ENCODE results near the gene RNF182. TPM values are rescaled to one million over a fixed set of nuclear protein-coding genes. Genes with fewer than 3 reads are reported as not detected.

RNF182 gene
- total RNA-seq, 4 donors from 2014 or later = not detected

- no peak overlapping the region for H3K27ac ChIP-seq
- peaks cover 49% of the 10 kb centered on the region for H3K27me3 ChIP-seq
- no peak for DNase-seq
- H3K36me3 ChIP-seq = no peaks in the 10 kb centered on the region
- no peak for TF ChIP-seq EP300 (IDR thresholded peaks at IDR 0.05; ENCODE audit: low read depth)
- TF ChIP-seq POLR2A (IDR thresholded peaks at IDR 0.05) = no peak
- no peak for TF ChIP-seq CTCF (IDR thresholded peaks at IDR 0.05)
- no peak for TF ChIP-seq POLR2AphosphoS5 (IDR thresholded peaks at IDR 0.05)
- no peak overlapping the region for H3K4me3 ChIP-seq
- WGBS, 2 donors (ENCODE audit: low coverage in 1 of 2) = 49 to 79% methylated on average over 5 to 7 of the region's 7 CpGs
- no peaks in the 10 kb centered on the region for H3K4me1 ChIP-seq
- H3K9me3 ChIP-seq = no peaks in the 10 kb centered on the region
- intact Hi-C loops (cut with DNase I; ENCODE audit: low total_unique reads) (no loop called here), in situ Hi-C loops (cut with MboI; ENCODE audit: low pct_ligation_motif_present in 1 of 4, low pct_unique_long_range_greater_than_20kb in 1 of 4, low sequenced_read_pairs in 3 of 4) (no loop called here)
Measured at GRCh38 chr6:13989496-13990144, 64.9 kb downstream of the RNF182 start.

- Histone ChIP-seq H3K4me3 (no peak overlapping the region), H3K27ac (no peak overlapping the region), H3K36me3 (no peaks in the 10 kb centered on the region), H3K4me1 (no peaks in the 10 kb centered on the region), H3K27me3 (peaks cover 42% of the 10 kb centered on the region), H3K9me3 (no peaks in the 10 kb centered on the region)
- intact Hi-C loops (cut with DNase I; ENCODE audit: low total_unique reads) (no loop called here), in situ Hi-C loops (cut with MboI; ENCODE audit: low pct_ligation_motif_present in 1 of 4, low pct_unique_long_range_greater_than_20kb in 1 of 4, low sequenced_read_pairs in 3 of 4) (no loop called here)
- TF ChIP-seq EP300 (IDR thresholded peaks at IDR 0.05; ENCODE audit: low read depth) (no peak), POLR2AphosphoS5 (IDR thresholded peaks at IDR 0.05) (no peak), POLR2A (IDR thresholded peaks at IDR 0.05) (no peak), CTCF (IDR thresholded peaks at IDR 0.05) (no peak)
- WGBS, 2 donors (ENCODE audit: low coverage in 1 of 2) = 61 to 62% methylated on average over 3 of the region's 3 CpGs
- no peak for DNase-seq
Measured at GRCh38 chr6:13990796-13991195, 66.0 kb downstream of the RNF182 start.

GRCh38 chr6:13991393-13991792, 66.6 kb downstream of the RNF182 start:
- TF ChIP-seq CTCF (IDR thresholded peaks at IDR 0.05) (no peak), POLR2A (IDR thresholded peaks at IDR 0.05) (no peak), POLR2AphosphoS5 (IDR thresholded peaks at IDR 0.05) (no peak), EP300 (IDR thresholded peaks at IDR 0.05; ENCODE audit: low read depth) (no peak)
- in situ Hi-C loops (cut with MboI; ENCODE audit: low pct_ligation_motif_present in 1 of 4, low pct_unique_long_range_greater_than_20kb in 1 of 4, low sequenced_read_pairs in 3 of 4) (no loop called here), intact Hi-C loops (cut with DNase I; ENCODE audit: low total_unique reads) (no loop called here)
- Histone ChIP-seq H3K9me3 (no peaks in the 10 kb centered on the region), H3K4me1 (no peaks in the 10 kb centered on the region), H3K36me3 (no peaks in the 10 kb centered on the region), H3K27ac (no peak overlapping the region), H3K4me3 (no peak overlapping the region), H3K27me3 (peaks cover 38% of the 10 kb centered on the region)
- WGBS, 2 donors (ENCODE audit: low coverage in 1 of 2) = 88 to 100% methylated on average over 1 to 6 of the region's 6 CpGs
- no peak for DNase-seq

- no peak for DNase-seq
- no peaks in the 10 kb centered on the region for H3K36me3 ChIP-seq
- intact Hi-C loops (cut with DNase I; ENCODE audit: low total_unique reads) (no loop called here), in situ Hi-C loops (cut with MboI; ENCODE audit: low pct_ligation_motif_present in 1 of 4, low pct_unique_long_range_greater_than_20kb in 1 of 4, low sequenced_read_pairs in 3 of 4) (no loop called here)
- WGBS, 2 donors (ENCODE audit: low coverage in 1 of 2) = 74 to 85% methylated on average over 3 to 5 of the region's 5 CpGs
- H3K9me3 ChIP-seq = no peaks in the 10 kb centered on the region
- TF ChIP-seq POLR2A (IDR thresholded peaks at IDR 0.05) (no peak), EP300 (IDR thresholded peaks at IDR 0.05; ENCODE audit: low read depth) (no peak), CTCF (IDR thresholded peaks at IDR 0.05) (no peak), POLR2AphosphoS5 (IDR thresholded peaks at IDR 0.05) (no peak)
- H3K27ac ChIP-seq = no peak overlapping the region
- no peak overlapping the region for H3K4me3 ChIP-seq
- peaks cover 36% of the 10 kb centered on the region for H3K27me3 ChIP-seq
- no peaks in the 10 kb centered on the region for H3K4me1 ChIP-seq
Measured at GRCh38 chr6:13992417-13993055, 67.8 kb downstream of the RNF182 start.

Measured in transverse colon (tissue), 4 donors.